ENCODE data around the gene AIPL1.

AIPL1 gene

DNA sequence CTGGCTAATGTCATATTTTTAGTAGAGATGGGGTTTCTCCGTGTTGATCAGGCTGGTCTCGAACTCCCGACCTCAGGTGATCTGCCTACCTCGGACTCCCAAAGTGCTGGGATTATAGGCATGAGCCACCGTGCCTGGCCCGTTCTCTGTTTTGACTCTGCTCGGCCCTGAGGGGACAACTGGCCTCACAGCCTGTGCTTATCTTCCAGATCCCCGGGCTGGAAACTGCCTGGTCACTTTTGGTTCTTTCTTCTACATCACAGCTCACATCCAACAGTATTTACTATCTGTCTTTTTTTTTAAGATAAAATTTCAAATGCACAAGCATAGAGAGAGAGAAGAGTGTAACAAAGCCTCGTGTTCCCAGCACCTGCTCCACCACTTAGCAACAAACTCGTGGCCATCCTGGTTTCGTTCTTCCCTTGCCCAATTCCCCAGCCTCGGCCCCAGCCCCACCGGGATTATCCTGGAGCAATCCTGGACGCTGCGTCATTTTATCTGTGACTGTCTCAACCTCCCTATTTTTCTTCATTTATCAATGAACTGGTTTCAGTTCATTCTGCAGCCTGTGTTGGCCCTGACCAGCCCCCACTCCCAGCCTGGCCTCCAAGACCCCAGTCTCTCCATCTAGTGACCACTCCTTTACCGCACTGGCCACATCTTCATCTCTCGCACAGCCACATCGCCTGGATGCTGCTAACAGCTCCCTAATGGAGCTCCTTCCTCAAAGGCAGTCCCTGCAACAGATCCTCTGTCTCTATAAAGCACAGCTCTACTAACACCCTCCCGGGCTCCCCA lies 30.5 kb upstream of the AIPL1 start:
- DNase-seq, result no peak

DNA sequence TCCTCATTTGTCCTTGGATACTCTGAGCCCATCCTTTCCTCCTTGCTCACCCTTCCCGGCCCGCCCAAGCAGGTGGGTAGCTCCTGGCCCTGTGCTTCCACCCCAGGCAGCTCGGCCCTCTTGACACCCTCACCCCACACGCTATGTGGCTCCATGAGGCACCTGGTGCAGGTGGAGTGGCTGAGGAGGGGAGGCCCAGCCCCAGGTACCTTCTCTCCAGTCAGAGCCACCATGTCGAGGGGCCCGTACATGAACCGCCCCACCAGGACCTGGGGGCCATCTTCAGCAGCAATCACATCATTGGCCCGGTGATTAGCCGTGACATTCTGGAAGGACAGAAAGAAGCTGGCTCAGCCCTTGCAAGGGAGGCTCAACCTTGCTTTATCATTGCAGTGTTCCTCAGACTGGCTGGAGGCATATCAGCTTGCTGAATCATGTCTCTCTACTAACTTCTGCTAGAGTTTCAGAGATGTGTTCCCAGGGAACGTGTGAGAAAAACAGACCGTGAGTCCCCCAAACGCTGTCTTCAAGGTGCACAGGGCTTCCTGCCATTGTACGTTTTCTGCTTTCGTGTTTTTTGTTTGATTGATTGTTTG lies 29.6 kb upstream of the AIPL1 start:
- no peak for DNase-seq

DNA sequence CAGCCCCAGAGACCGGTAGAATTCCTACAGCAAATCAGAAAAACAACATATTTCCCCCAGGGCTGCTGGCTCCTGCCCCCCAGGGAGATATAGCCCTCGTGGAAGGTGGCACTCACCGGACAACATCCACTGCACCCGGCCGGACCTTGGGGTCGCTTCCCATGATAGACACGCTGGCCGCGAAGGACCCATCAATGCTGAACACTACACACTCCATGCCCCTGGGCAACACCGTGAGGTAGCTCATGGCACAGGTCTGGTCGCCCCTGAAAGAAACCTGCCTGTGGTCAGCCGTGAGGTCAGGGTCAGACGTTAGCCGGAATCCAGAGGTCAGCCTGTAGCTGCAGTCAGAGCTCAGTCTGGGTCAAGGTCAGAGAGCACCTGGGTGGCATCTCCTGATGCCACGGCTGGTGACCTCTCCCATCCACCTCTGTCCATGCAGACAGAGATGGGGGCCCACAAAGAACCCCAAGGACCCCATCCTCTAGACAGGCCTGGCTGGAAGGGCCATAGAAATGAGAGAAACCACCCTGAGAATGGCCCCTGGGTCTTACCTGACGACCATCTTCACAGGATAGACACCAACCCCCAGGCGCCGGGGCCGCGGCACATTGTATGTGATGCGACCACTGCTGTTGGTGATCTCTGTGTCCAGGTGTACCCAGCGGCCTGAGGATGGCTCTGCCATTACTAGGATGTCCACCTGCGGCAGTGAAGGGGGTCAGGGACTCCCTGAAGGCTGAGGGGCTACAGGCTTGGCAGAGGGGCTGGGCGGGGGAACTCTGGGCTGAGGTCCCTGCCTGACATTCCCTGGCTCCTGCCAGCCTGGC lies 28.9 kb upstream of the AIPL1 start:
- no peak for DNase-seq

DNA sequence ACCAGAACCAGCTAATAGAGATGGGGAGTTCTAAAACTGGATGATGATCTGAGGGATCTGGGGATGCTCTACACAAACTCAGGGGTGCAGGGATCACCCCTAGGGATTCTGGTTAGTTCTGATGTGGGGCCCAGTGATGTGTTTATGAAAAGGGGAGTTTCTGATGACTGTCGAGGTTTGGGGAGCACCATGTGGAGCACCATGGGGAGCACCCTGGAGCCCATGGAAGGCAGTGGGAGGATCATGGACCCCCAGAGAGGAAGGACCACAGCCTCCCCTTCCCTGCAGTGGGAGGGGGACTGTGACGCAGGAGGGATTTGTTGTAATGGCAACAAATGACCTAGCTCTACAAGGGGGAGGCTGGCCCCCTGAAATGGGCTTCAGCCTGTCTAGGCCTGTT lies 27.8 kb upstream of the AIPL1 start:
- no peak for DNase-seq

DNA sequence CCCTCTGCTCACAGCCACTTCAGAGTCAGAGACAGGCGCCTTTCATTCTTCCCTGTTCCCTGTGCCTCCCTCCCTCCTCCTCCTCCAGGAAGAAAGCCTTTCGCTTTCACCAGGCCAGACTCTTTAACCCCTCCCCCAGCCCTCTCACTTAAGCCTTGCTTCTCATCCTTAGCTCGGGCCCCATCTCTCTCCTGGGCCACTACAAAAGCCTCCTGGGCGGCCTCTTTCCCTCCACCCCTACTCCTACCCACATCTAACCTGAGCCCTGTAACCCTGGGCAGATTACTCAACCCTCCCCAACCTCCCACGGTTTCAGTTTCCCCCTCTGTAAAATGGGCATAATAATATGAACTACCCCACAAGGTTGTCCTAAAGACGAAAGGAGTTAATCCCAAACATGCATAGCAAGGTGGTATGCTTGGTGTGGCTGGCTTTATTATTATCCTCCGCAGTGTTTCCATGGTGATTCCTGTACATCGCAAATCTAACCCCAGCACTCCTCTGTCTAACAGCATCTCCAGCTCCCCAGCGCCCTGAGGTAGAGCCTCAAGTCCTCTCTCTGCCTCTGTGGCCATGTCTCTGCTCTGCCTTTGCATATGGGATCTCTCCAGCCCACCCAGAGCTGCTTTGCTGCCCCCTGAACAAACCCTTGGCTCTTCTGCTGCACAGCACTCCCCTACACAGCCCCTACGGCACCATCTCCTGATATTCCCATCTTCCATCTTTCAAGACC lies 27.0 kb upstream of the AIPL1 start:
- no peak for DNase-seq

DNA sequence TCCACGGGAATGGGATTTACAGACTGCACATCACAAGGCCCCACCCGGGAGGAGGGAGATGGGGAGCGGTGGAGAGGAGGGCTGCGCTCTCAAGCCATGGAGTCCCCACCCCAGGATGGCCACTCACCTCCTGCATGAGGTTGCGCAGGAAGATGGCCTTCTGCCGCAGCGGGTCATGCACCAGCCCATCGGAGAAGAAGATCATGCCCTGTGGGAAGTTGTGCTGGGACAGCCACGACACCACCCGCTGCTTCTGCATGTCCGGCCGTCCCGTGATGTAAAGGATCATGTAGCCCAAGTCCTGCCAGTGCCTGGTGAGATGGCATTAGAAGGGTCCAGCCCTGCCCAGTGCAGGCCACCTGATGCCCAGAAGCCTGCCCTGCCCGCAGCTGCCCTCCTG lies 26.3 kb upstream of the AIPL1 start:
- DNase-seq, result no peak

DNA sequence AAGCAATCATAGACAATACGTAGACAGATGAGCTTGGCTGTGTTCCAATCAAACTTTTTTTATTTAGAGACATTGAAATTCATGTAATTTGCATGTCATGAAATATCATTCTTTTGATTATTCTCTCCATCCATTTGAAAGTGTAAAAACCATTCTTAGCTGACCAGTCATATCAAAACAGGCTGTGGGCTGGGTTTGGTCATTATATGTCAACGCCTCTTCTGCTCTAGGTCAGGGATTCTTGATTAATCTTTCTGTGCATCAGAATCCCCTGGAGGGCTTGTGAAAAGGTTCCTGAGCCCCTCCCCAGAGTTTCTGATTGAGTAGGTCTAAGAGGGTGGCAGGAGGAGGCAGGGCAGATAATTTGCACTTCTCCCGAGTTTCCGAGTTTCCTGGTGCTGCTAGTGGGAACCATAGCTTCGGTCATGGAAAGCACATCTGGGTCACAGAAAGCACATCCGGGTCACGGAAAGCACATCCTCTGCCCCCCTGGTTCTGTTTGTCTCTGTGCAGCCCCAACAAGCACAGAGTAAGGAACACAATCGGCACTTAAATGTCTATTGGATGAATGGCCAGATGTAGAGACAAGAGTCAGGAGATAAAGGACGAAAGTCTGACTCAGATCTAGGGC lies 25.7 kb upstream of the AIPL1 start:
- no peak for DNase-seq

DNA sequence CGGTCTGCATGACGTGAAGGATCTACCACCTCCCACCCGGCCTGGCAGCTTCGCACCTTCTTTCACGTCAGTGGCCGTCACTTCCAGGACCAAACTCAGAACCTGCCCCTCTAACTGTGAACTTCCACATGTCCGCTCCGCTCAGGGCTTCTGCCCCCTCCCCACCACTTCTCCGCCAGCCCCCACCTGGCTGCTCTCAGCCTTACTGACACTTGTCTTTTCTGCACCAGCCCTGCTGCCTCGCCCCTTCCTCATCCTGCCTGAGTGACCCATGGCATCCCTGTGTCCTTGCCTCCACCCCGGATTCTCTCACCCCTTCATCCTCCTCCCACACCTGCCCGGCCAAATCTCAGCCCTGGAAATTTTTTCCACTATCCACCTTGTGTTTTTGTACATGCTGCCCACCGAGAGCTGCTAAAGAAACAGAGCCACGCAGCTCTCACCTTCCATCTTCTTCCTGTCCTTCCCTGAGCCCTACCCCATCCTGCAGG lies 23.6 kb upstream of the AIPL1 start:
- DNase-seq, result no peak

DNA sequence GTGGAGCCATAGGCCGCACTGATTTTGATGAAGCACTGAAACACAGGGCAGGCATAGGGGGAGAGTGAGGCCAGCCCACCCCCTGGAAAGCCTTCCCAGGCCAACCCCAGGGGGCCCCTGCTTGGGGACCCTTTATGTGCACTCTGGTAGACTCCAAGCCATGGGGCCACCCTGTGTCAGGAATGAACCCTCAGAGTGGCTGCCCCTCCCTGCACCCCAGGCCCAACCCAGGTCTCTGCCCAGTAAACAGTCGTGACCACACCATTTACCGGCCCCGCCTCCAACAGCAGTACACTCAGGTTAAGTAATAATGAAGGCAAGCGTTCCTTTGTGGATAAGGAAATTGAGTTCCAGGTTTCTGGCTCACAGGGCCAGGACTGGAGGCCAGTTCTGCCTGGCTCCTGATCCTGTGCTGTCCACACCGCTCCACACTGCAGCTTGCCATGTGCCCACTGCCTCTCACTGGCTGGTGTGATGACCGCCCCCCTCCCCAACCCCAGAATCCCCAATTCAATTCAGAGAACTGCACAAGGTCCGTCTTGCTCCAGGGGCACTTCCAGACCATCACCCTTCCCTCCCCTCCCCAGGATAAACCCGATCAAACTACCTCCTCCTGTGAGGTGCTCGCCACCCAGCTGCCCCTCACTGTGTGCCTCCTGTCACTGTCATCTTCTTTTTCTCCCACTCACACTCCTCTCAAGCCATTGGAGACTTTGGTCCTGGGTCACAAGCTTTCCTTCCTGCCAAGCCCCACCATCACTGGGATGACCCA lies 23.0 kb upstream of the AIPL1 start:
- DNase-seq, result no peak

DNA sequence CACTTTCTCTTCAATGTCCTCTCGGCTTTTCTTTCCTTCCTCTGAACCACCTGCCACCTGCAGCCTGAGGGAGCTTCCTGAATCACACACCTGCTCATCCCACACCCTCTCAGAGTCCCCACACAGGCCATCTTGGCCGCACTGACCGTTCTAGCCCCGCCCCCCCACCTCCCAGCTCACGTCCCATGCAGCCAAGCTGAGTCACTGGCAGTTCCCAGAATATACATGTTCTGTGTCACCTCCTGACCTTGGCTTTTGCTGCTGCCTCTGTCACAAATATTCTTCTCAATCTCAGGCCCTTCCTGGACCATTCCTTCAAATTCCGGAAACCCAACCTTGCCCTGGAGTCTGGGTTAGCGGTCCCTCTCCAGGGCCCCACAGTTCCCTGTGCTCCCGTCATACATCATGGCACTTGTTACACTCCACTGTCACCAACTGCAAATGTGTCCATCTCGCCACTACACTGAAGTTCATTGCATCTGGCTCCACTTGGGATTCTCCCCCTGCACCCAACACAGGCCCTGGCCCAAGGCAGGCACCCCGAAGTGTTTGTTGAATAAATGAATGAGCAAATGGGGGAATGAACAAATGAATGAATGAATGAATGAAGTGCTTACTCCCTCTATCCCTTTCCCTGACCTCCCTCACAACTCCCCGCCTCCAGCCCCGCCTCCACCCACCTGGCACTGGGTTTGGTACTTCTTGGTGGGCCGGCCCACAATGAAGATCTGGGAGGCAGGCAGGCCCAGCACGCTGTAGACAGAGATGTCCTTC lies 22.2 kb upstream of the AIPL1 start:
- DNase-seq, result no peak

DNA sequence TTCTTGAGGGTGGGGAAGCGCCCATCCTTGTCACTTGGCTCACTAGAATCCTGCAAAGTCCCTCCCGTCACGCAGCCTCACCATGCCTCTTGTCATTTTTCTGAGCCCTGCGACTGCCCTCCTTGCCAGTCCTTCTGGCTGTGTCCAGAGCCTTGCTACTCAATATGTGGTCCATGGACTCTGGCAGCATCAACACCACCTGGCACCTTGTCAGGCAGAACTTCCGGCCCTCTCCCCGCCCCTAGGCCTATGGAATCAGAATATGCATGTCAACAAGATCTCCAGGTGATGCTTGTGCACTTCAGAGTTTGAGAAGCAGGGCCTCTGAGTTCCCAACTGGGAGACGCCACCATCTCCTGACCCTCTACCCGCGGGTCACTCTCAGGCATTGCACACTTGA lies 21.4 kb upstream of the AIPL1 start:
- no peak for DNase-seq

DNA sequence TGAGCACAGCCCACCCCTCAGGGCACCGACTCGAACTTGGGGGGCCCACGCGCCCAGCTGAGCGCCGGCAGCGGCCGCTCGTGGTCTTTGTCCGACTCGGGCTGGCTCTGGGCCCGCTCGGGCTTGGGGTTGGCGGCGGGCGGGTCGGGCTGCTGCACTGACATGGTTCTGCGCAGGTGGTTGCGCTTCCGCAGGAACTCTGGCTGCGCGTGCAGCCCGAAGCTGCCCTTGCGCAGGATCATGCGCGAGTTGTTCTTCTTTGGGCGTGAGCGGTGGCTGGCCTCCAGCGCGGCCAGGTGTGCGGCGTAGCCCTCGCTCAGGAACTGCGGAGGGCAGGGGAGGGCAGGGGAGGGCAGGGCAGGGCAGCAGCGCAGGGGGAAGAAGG lies 20.4 kb upstream of the AIPL1 start:
- DNase-seq, result peak; percentile 43

DNA sequence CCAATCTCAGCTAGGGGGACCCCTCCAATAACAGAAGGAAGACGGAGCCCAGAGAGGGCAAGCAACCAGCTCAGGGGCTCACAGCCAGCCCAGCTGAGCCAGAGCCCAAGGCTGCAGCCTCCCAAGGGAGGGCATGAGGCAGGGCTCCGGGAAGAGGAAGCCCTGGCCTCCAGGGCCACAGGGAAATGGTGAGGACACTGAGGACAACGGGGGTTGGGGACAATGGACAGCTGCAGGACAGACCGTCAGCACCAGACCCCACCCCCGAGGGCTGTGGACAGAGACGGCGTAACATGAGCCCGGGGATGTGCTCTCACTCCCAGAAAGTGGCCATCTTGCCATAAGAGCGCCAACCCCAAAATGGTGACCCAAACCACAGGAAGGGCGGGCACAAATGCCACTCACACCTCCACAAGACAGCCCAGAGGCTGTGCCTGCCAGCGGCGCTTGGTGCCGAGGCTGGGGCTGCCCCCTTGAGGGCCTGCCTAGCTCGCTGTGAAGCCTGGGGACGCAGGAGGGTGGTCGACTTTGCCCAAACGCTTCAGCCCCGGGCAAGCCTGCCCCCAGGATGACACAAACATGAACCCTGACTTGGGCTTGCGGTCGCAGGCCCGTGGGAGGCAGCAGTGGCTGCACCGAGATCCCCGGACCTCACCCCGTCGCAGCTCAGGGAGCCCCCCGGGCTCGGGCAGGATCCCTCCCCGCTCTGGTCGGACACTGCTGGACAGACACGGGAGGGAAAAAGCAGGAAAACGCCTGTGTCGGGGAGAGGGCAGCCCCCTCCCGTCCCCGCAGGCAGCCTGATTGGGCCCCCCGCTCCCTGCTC lies 19.8 kb upstream of the AIPL1 start:
- DNase-seq, result no peak

DNA sequence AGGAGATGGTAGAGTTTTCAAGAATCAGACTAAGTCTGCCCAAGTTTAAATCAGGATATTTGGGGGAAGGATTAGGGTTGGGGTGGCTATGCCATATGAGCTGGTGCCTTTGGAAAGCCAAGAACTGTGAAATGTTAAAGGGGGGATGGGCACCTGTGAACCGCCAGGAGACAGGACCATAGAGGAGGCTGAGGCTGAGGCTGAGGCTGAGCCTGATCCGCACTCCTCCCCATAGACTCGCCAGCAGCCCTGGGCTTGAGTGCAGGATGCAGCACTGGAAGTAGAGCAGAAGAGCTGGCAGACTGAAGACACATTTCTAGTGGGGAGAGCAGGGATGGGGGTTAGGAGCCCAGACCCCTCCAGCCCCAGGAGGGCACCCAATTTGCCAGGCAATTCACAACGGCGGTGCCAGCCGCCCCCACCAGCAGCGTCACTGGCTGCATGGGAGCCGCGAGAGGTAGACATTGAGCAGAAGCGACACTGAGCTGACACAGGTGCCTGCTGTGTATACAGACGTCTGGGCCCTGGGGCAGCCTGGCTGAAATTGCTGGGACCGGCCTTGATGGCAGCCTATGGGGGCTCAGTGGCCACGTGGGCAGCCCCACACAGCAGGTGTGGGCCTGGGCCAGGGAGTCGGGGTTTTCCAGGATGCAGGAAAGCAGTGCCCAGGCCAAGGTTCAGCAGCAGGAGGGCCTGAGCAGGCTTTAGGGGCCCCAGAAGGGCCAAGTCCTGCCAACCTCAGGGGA lies 18.5 kb upstream of the AIPL1 start:
- no peak for DNase-seq

DNA sequence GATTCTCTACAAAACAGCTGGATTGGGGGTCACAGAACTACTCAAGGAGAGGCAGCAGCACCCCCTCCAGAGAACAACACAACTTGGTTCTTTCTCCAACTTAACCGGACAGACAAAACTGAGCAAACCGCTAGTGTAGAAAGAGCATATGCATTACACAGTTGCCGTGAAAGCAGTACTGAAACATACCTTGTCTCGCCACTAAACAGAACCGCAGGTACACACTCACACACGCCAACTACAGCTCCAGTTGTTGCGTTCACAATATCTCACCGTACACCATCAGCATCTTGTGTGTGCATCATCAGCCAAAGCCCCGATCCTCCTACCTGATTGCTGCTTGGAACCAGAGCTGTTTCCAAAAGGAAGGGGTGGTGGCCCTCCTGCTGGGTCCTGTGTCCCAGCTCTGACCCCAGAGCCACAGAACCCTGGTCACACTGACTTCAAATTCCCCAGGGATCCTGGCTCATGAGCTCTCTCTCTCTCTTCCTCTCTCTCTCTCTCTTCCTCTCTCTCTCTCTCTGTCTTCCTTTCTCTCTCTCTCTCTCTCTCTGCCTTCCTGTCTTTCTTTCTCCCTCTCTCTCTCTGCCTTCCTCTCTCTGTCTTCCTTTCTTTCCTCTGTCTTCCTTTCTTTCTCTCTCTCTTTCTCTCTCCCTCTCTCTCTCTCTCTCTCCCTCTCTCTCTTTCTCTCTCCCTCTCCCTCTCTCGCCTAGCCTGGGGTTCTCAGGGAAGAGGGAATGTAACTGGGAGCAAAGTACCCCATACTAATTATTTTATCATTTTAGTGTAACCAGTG lies 17.7 kb upstream of the AIPL1 start:
- DNase-seq, result no peak

DNA sequence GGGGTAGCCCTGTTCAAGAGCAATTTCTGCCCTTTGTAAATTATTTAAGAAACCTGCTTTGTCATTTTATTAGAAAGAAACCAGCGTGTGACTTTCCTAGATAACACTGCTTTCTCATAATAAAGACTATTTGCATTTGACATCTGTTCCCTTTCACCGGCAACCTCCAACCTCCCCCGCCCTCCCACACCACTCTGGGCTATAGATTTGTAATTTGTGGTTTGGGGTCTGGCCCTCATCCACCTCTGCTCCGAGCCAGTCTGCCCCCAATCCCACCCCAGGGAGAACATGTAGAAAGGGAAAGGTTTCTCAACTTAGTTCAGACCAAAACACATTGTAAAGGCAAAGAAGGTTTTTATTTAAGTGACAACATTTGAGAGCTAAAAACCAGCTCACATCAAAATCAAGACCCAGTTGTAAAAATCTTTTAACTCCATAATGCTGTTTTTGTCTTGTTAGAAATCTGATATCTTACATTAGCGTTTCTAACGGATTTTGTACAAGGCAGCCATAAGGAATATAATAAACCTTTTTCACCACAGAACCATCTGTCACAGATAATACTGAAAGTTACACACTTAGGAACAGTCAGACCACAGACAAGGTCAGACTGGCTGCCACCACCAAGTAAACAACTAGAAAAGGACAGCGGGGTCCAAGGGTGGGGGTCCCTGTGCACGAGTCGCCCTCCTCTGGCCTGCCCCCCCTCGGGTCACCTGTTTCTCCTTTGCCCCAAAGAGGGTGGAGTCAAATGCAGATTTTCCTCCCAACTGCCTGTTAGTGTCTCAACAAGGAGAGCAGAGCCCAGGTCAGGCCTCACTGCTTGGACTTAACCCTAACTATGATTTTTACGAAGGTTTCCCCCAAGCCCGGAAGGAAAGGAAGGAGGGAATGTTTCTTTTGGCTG lies 16.3 kb upstream of the AIPL1 start:
- no peak for DNase-seq

DNA sequence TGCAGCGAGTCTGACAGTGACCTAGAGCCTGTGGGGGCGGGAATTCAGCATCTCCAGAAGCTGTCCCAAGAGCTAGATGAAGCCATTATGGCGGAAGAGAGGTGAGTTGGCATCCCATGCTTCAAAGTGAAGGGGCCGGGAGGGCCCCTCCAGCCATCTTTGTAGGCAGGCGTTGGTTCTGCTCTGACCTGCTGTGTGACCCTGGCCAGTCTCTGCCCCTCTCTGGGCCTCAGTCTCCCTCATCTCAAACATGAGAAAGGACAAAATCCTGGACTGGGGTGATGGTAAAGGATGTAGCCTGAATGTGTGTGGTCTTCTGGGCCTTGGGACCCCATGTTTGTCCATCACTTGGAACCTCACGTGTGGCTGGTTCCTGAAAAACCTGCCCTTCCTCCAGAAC lies 14.4 kb upstream of the AIPL1 start:
- DNase-seq, result no peak

Data from NCI-H1436 (cell line).